Fibroblast of pulmonary artery (primary cell): Measurements from ENCODE around the gene COIL.

Experiments used
- DNase-seq: peaks from one replicate; pipeline ENCODE4 v3.0.0-alpha.2; 2010; ENCODE audit warnings: low read depth
- H3K4me3 ChIP-seq: replicated peaks from 2 replicates; pipeline ENCODE4 v1.5.1; 2011; ENCODE audit warnings: low read depth, mild to moderate bottlenecking, control low read depth, low read length, moderate library complexity
- TF ChIP-seq, protein P1 (sequence below): IDR thresholded peaks from 2 replicates; pipeline ENCODE4 v1.5.1; 2011; ENCODE audit warnings: mild to moderate bottlenecking, control low read depth, low read length, inconsistent platforms; ENCODE audit errors: missing control alignments

Gene COIL

DNA sequence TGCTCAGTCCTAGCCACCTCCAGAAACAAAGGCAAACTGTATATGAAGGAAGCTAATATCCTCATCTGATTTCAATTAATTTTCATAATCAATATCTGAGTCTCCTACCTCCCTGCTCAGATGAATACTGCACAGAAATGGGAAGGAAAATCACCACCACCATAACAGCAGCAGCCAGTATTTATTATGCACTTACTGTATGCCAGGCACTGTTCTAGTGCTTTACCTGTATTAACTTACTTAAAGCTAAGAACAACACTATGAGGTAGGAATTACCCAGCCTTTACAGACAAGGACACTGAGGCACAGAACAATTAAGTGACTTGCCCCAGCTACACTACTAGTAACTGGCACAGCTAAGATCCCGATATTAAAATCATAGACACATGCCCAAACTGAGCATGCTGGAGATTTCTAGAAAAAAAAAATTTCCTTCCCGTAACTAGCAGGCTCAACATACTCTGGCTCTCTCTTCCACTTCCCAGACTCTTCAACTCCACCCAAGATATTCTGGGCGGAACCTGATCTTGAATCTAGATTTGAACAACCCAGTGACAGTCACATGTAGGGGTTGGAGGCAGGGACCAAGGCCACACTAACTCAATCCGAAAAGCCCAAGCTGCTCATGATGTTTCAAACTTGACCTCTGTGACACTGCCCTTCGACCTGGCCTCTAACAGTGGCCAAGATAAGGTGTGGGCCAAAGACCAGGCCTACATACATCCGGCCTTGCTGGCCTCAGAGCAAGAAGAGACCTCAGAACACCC lies 50.9 kb downstream of the COIL start:
- TF ChIP-seq, protein P1, sequence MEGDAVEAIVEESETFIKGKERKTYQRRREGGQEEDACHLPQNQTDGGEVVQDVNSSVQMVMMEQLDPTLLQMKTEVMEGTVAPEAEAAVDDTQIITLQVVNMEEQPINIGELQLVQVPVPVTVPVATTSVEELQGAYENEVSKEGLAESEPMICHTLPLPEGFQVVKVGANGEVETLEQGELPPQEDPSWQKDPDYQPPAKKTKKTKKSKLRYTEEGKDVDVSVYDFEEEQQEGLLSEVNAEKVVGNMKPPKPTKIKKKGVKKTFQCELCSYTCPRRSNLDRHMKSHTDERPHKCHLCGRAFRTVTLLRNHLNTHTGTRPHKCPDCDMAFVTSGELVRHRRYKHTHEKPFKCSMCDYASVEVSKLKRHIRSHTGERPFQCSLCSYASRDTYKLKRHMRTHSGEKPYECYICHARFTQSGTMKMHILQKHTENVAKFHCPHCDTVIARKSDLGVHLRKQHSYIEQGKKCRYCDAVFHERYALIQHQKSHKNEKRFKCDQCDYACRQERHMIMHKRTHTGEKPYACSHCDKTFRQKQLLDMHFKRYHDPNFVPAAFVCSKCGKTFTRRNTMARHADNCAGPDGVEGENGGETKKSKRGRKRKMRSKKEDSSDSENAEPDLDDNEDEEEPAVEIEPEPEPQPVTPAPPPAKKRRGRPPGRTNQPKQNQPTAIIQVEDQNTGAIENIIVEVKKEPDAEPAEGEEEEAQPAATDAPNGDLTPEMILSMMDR: no peak
- no peak overlapping the region for H3K4me3 ChIP-seq
- DNase-seq: no peak

DNA sequence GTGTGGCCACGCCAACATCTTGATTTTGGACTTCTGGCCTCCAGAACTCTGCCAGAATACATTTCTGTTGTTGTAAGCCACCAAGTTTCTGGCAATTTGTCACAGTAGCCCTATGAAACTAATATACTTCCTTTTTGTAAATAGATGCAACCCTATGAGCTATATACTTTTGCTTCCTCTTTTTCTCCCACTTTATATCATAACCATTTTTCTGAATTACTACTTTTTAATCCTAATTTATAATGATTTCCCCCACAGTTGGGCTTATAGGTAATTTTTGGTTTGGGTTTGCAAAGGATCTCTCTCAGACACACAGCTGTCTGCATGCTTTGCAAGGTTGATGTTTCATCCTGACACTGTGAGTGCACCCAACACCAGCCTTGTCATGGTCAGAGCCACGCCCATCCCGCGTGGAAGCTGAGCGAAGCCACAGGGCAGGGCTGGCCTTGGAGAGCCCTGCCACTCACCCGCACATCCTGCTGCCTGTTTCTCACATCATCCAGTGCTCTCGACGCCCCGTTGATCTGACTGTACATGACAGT lies 52.8 kb downstream of the COIL start:
- TF ChIP-seq, protein P1: no peak
- no peak overlapping the region for H3K4me3 ChIP-seq
- no peak for DNase-seq

DNA sequence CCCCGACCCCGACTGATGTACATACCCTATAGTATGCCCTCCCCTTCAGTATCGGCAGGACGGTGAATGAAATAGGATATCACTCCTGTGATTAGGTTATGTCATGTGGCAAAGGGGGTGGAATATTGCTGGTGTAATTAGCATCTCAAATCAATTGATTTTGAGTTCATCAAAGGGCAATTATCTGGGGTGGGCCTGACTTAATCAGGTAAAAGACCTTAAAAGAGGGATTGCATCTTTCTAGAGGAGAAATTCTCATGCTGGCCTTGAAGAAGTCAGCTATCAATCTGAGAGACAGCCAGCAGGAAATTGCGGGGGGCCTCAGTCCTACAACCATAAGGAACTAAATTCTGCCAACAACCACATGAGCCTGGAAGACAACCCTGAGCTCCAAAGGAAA lies 57.3 kb downstream of the COIL start:
- DNase-seq: no peak
- no peak overlapping the region for H3K4me3 ChIP-seq
- TF ChIP-seq, protein P1: no peak

DNA sequence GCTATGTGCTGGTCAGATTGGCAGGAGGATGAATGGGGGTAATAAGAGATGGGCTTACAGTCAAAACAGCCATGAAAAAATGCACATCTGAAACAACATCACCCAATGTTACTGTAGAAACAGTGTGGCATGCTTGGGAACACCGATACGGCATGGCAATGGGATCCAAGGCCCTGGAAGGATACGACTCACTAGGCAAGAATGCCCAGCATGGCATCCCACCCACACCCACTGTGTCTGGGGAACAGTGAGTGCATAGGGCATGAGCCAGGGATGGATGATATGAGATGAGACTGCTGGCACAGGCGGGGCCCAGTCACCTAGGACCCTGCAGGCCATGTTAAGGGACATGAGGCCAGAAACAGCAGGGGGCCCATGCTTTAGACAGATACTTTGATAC lies 58.5 kb downstream of the COIL start:
- H3K4me3 ChIP-seq: no peak overlapping the region
- peak; percentile 54 for DNase-seq
- TF ChIP-seq, protein P1: no peak

DNA sequence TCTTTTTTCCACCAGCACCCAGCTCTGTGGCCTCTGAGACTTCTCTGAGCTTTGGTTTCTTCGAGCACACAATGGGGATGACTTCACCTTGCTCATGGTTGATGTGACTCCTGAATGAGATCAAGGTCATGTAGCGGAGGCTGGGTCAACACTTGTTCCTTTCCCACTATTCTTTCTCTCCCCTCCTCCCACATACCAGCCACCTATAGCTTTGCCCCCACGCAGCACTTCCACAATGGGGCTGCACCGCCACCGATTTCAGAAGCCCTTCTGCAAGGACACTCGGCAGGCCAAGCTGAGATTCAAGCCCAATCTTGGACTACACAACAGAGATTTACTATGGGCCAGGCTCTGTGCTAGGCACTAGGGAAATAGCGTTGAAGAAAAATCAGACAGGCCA lies 61.4 kb downstream of the COIL start:
- DNase-seq: no peak
- no peak overlapping the region for H3K4me3 ChIP-seq
- TF ChIP-seq, protein P1: no peak

DNA sequence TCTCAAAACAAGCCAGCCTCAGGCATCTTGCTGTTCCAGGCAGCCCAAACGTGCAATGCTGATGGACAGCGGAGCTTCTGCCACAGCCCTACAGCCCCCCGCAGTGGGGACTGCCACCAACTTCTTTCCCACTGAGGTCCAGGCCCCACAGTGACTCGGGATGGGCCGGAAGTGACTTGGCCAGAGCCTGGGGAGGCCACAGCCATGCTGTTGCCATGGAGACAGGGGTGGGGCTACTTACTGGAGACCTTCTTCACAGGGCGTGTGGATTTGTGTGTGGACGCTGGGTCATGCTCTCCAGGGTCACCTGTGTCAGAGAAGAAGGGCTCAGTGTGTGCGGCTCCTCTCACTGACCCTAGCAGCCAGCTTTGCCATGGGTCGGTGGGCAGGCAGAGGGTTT lies 62.0 kb downstream of the COIL start:
- no peak overlapping the region for H3K4me3 ChIP-seq
- TF ChIP-seq, protein P1: no peak
- no peak for DNase-seq
